ENCODE results near the gene CXCL12.

Gene CXCL12

GRCh38 chr10:44422153-44422552 lies 37.3 kb upstream of the CXCL12 start:
- Histone ChIP-seq H3K18ac (ENCODE audit: low read depth in 1 of 2, low read length in 2 of 2) (no peak overlapping the region), H3K4ac (ENCODE audit: low read depth in 1 of 2, low read length in 2 of 2) (no peak overlapping the region), H2AK5ac (ENCODE audit: low read length, severe bottlenecking) (no peak overlapping the region), H3K23ac (ENCODE audit: low read length in 2 of 2) (no peak overlapping the region), H2BK15ac (ENCODE audit: low read depth, poor library complexity, severe bottlenecking) (no peak overlapping the region), H3K14ac (ENCODE audit: low read length in 2 of 2) (no peak overlapping the region), H3K4me2 (ENCODE audit: low read length, poor library complexity, severe bottlenecking) (no peak overlapping the region), H2BK12ac (ENCODE audit: low read length in 2 of 2) (no peak overlapping the region), H3K27ac (ENCODE audit: low read length, poor library complexity, severe bottlenecking) (no peak overlapping the region), H4K8ac (ENCODE audit: low read length) (no peak overlapping the region), H2BK5ac (ENCODE audit: low read depth, low read length, poor library complexity, severe bottlenecking) (no peak overlapping the region), H2BK120ac (ENCODE audit: low read depth, low read length) (no peak overlapping the region), H3K79me1 (replicated peaks; ENCODE audit: low read length, poor library complexity, severe bottlenecking) (no peaks in the 10 kb centered on the region), H2AFZ (ENCODE audit: low read depth, low read length) (no peak overlapping the region), H3K9me3 (ENCODE audit: control insufficient read depth, low read length) (no peaks in the 10 kb centered on the region), H3K4me3 (ENCODE audit: insufficient read depth in 1 of 2, low read depth in 1 of 2, low read length in 2 of 2) (no peak overlapping the region), H3K4me1 (ENCODE audit: control insufficient read depth, insufficient read depth, low read depth, low read length) (no peaks in the 10 kb centered on the region), H3K9ac (ENCODE audit: low read length) (no peak overlapping the region), H4K91ac (ENCODE audit: low read length) (no peak overlapping the region), H3K36me3 (ENCODE audit: control insufficient read depth in 1 of 2, insufficient read depth in 2 of 2, low read depth in 1 of 2, low read length in 2 of 2) (no peaks in the 10 kb centered on the region), H3K27me3 (ENCODE audit: control insufficient read depth in 1 of 2, insufficient read depth in 1 of 2, low read length in 2 of 2) (peaks cover 17 to 65% of the 10 kb centered on the region in 2 experiments)
- 73% methylated on average over 2 of the region's 2 CpGs for WGBS
- DNase-seq, result no peak

- no peak overlapping the region for H2AK5ac ChIP-seq (ENCODE audit: low read length, severe bottlenecking)
- H3K18ac ChIP-seq (ENCODE audit: low read depth in 1 of 2, low read length in 2 of 2), result no peak overlapping the region
- no peak overlapping the region for H3K14ac ChIP-seq (ENCODE audit: low read length in 2 of 2)
- 81% methylated on average over 2 of the region's 2 CpGs for WGBS
- H3K4me2 ChIP-seq (ENCODE audit: low read length, poor library complexity, severe bottlenecking), result no peak overlapping the region
- H2BK120ac ChIP-seq (ENCODE audit: low read depth, low read length), result no peak overlapping the region
- H2BK12ac ChIP-seq (ENCODE audit: low read length in 2 of 2), result no peak overlapping the region
- peaks cover 17 to 56% of the 10 kb centered on the region in 2 experiments for H3K27me3 ChIP-seq (ENCODE audit: control insufficient read depth in 1 of 2, insufficient read depth in 1 of 2, low read length in 2 of 2)
- no peak overlapping the region for H2AFZ ChIP-seq (ENCODE audit: low read depth, low read length)
- no peak overlapping the region for H3K23ac ChIP-seq (ENCODE audit: low read length in 2 of 2)
- no peak overlapping the region for H3K9ac ChIP-seq (ENCODE audit: low read length)
- no peaks in the 10 kb centered on the region for H3K36me3 ChIP-seq (ENCODE audit: control insufficient read depth in 1 of 2, insufficient read depth in 2 of 2, low read depth in 1 of 2, low read length in 2 of 2)
- H3K79me1 ChIP-seq (replicated peaks; ENCODE audit: low read length, poor library complexity, severe bottlenecking), result no peaks in the 10 kb centered on the region
- no peak overlapping the region for H4K91ac ChIP-seq (ENCODE audit: low read length)
- no peak for DNase-seq
- no peaks in the 10 kb centered on the region for H3K4me1 ChIP-seq (ENCODE audit: control insufficient read depth, insufficient read depth, low read depth, low read length)
- H2BK5ac ChIP-seq (ENCODE audit: low read depth, low read length, poor library complexity, severe bottlenecking), result no peak overlapping the region
- no peak overlapping the region for H3K27ac ChIP-seq (ENCODE audit: low read length, poor library complexity, severe bottlenecking)
- H2BK15ac ChIP-seq (ENCODE audit: low read depth, poor library complexity, severe bottlenecking), result no peak overlapping the region
- no peak overlapping the region for H3K4me3 ChIP-seq (ENCODE audit: insufficient read depth in 1 of 2, low read depth in 1 of 2, low read length in 2 of 2)
- H3K9me3 ChIP-seq (ENCODE audit: control insufficient read depth, low read length), result no peaks in the 10 kb centered on the region
- no peak overlapping the region for H4K8ac ChIP-seq (ENCODE audit: low read length)
- H3K4ac ChIP-seq (ENCODE audit: low read depth in 1 of 2, low read length in 2 of 2), result no peak overlapping the region
Observed at GRCh38 chr10:44419790-44420549, 35.1 kb upstream of the CXCL12 start.

- H3K27ac ChIP-seq (ENCODE audit: low read length, poor library complexity, severe bottlenecking), result no peak overlapping the region
- H3K4me3 ChIP-seq (ENCODE audit: insufficient read depth in 1 of 2, low read depth in 1 of 2, low read length in 2 of 2), result no peak overlapping the region
- no peak overlapping the region for H3K18ac ChIP-seq (ENCODE audit: low read depth in 1 of 2, low read length in 2 of 2)
- H3K27me3 ChIP-seq (ENCODE audit: control insufficient read depth in 1 of 2, insufficient read depth in 1 of 2, low read length in 2 of 2), result peaks cover 17 to 50% of the 10 kb centered on the region in 2 experiments
- no peak overlapping the region for H4K91ac ChIP-seq (ENCODE audit: low read length)
- H3K23ac ChIP-seq (ENCODE audit: low read length in 2 of 2), result no peak overlapping the region
- H2AK5ac ChIP-seq (ENCODE audit: low read length, severe bottlenecking), result no peak overlapping the region
- no peak overlapping the region for H3K4me2 ChIP-seq (ENCODE audit: low read length, poor library complexity, severe bottlenecking)
- 89% methylated on average over 8 of the region's 8 CpGs for WGBS
- no peaks in the 10 kb centered on the region for H3K9me3 ChIP-seq (ENCODE audit: control insufficient read depth, low read length)
- no peak for DNase-seq
- H3K4ac ChIP-seq (ENCODE audit: low read depth in 1 of 2, low read length in 2 of 2), result no peak overlapping the region
- H3K4me1 ChIP-seq (ENCODE audit: control insufficient read depth, insufficient read depth, low read depth, low read length), result no peaks in the 10 kb centered on the region
- H2BK5ac ChIP-seq (ENCODE audit: low read depth, low read length, poor library complexity, severe bottlenecking), result no peak overlapping the region
- no peaks in the 10 kb centered on the region for H3K36me3 ChIP-seq (ENCODE audit: control insufficient read depth in 1 of 2, insufficient read depth in 2 of 2, low read depth in 1 of 2, low read length in 2 of 2)
- H3K79me1 ChIP-seq (replicated peaks; ENCODE audit: low read length, poor library complexity, severe bottlenecking), result no peaks in the 10 kb centered on the region
- no peak overlapping the region for H2BK120ac ChIP-seq (ENCODE audit: low read depth, low read length)
- H2AFZ ChIP-seq (ENCODE audit: low read depth, low read length), result no peak overlapping the region
- no peak overlapping the region for H3K14ac ChIP-seq (ENCODE audit: low read length in 2 of 2)
- H4K8ac ChIP-seq (ENCODE audit: low read length), result no peak overlapping the region
- no peak overlapping the region for H3K9ac ChIP-seq (ENCODE audit: low read length)
- H2BK15ac ChIP-seq (ENCODE audit: low read depth, poor library complexity, severe bottlenecking), result no peak overlapping the region
- no peak overlapping the region for H2BK12ac ChIP-seq (ENCODE audit: low read length in 2 of 2)
Observed at GRCh38 chr10:44418637-44419036, 33.7 kb upstream of the CXCL12 start.

- Histone ChIP-seq H3K4me3 (ENCODE audit: insufficient read depth in 1 of 2, low read depth in 1 of 2, low read length in 2 of 2) (no peak overlapping the region), H3K4ac (ENCODE audit: low read depth in 1 of 2, low read length in 2 of 2) (no peak overlapping the region), H3K9me3 (ENCODE audit: control insufficient read depth, low read length) (peaks cover under 1% of the 10 kb centered on the region), H3K9ac (ENCODE audit: low read length) (no peak overlapping the region), H2AK5ac (ENCODE audit: low read length, severe bottlenecking) (no peak overlapping the region), H3K27me3 (ENCODE audit: control insufficient read depth in 1 of 2, insufficient read depth in 1 of 2, low read length in 2 of 2) (peaks cover 16 to 44% of the 10 kb centered on the region in 2 experiments), H3K27ac (ENCODE audit: low read length, poor library complexity, severe bottlenecking) (no peak overlapping the region), H3K4me1 (ENCODE audit: control insufficient read depth, insufficient read depth, low read depth, low read length) (no peaks in the 10 kb centered on the region), H2AFZ (ENCODE audit: low read depth, low read length) (no peak overlapping the region), H3K14ac (ENCODE audit: low read length in 2 of 2) (no peak overlapping the region), H3K18ac (ENCODE audit: low read depth in 1 of 2, low read length in 2 of 2) (no peak overlapping the region), H3K4me2 (ENCODE audit: low read length, poor library complexity, severe bottlenecking) (no peak overlapping the region), H2BK15ac (ENCODE audit: low read depth, poor library complexity, severe bottlenecking) (no peak overlapping the region), H4K8ac (ENCODE audit: low read length) (no peak overlapping the region), H2BK12ac (ENCODE audit: low read length in 2 of 2) (no peak overlapping the region), H2BK5ac (ENCODE audit: low read depth, low read length, poor library complexity, severe bottlenecking) (no peak overlapping the region), H4K91ac (ENCODE audit: low read length) (no peak overlapping the region), H3K79me1 (replicated peaks; ENCODE audit: low read length, poor library complexity, severe bottlenecking) (no peaks in the 10 kb centered on the region), H3K23ac (ENCODE audit: low read length in 2 of 2) (no peak overlapping the region), H2BK120ac (ENCODE audit: low read depth, low read length) (no peak overlapping the region), H3K36me3 (ENCODE audit: control insufficient read depth in 1 of 2, insufficient read depth in 2 of 2, low read depth in 1 of 2, low read length in 2 of 2) (no peaks in the 10 kb centered on the region)
- WGBS, result 69% methylated on average over 4 of the region's 4 CpGs
- DNase-seq, result no peak
Observed at GRCh38 chr10:44417761-44418160, 32.9 kb upstream of the CXCL12 start.

Measured in mesenchymal stem cell (in vitro differentiated cells and primary cell).